ENCODE results near the gene PORCN.
A peak's percentile ranks its signal among the peaks of the same experiment; 100 is the strongest.

PORCN gene

DNA sequence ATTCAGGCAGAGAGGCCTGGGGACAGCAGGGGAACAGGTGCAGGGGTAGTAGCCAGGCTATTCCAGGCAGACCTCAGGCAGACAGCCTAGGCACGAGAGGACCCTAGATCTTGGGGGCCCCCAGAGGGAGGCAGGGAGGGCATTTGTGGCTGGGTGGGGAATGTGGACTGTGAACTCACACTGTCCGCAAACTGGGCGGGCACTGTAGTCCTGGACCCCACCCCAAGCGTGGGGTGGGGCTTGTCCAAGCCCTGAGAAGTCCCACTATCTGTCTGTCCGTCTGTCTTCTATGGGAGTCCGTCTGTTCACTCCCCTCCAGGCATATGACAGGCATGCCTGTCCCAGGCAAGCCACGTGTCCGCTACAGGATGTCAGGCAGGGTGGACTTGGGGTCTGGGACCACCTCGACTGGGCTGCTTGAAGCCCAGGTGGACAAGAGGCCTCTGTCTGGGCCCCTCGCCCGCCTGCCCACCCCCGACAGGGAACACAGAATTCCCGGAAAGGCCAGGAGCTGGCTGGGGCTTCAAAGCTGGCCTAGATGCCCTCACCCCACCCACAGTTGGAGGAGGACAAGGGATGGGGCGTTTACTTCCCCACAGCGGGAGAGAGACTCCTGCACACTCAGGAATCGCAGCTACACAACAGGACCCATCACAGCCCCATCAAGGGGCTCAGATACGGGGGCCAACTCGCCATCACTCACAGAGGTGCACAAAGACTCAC, 38.5 kb upstream of the PORCN start, which contains the start of gene SLC38A5:
Gene SLC38A5, minus strand, starts transcription at position 151 of the 723 bp plus-strand sequence. CDS start 2,336 bp downstream, outside the sequence.
- Histone ChIP-seq H3K79me2 (ENCODE audit: control insufficient read depth, insufficient read depth, low read length) (peaks cover 6% of the 10 kb centered on the region), H2BK15ac (replicated peaks; ENCODE audit: low read depth) (no peak within 1 kb of the TSS), H3K36me3 (ENCODE audit: control insufficient read depth, insufficient read depth, low read length) (no peaks in the 10 kb centered on the region), H3K4me2 (ENCODE audit: low read length) (peak within 1 kb of the TSS; percentile 48), H2BK120ac (ENCODE audit: low read depth, low read length) (no peak within 1 kb of the TSS), H3K23ac (ENCODE audit: low read length) (no peak within 1 kb of the TSS), H3K4me1 (ENCODE audit: control insufficient read depth, low read depth, low read length) (no peaks in the 10 kb centered on the region), H3K9ac (ENCODE audit: low read length) (peak within 1 kb of the TSS; percentile 70), H3K27ac (ENCODE audit: low read depth, low read length) (no peak within 1 kb of the TSS), H4K5ac (ENCODE audit: low read length) (no peak within 1 kb of the TSS), H2AK5ac (ENCODE audit: low read length) (no peak within 1 kb of the TSS), H3K4ac (ENCODE audit: low read depth, low read length) (no peak within 1 kb of the TSS), H4K8ac (ENCODE audit: low read depth, low read length) (no peak within 1 kb of the TSS), H3K79me1 (ENCODE audit: low read length) (no peaks in the 10 kb centered on the region), H3K27me3 (ENCODE audit: insufficient read depth, low read length, poor library complexity) (no peaks in the 10 kb centered on the region), H3K18ac (ENCODE audit: low read length) (peak within 1 kb of the TSS; percentile 10), H3K56ac (ENCODE audit: low read length) (peak within 1 kb of the TSS; percentile 83), H2BK5ac (ENCODE audit: low read length) (no peak within 1 kb of the TSS), H3K4me3 (ENCODE audit: low read length) (peak within 1 kb of the TSS; percentile 54)
- WGBS (ENCODE audit: extremely low coverage, insufficient coverage, low lambda C conversion rate): no CpG with 5 or more reads among the region's 18 CpGs
- DNase-seq: no peak

DNA sequence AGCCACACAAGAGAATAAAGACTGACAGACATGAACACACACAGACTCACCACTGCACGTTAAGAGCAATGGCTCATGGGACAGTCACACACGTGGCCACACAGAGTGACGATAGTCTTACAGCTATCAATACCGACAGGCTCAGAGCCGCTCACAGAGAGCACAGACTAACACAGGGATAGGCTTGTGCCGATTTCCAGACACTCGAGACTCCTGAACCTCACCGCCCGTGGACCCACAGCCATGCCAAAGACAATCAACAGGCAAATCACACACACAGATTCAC, 38.0 kb upstream of the PORCN start:
- Histone ChIP-seq H2BK120ac (ENCODE audit: low read depth, low read length) (no peak overlapping the region), H3K4me3 (ENCODE audit: low read length) (no peak overlapping the region), H3K79me2 (ENCODE audit: control insufficient read depth, insufficient read depth, low read length) (peaks cover 5% of the 10 kb centered on the region), H2AK5ac (ENCODE audit: low read length) (no peak overlapping the region), H3K27ac (ENCODE audit: low read depth, low read length) (no peak overlapping the region), H3K36me3 (ENCODE audit: control insufficient read depth, insufficient read depth, low read length) (no peaks in the 10 kb centered on the region), H3K9ac (ENCODE audit: low read length) (no peak overlapping the region), H3K4ac (ENCODE audit: low read depth, low read length) (no peak overlapping the region), H3K56ac (ENCODE audit: low read length) (no peak overlapping the region), H3K4me1 (ENCODE audit: control insufficient read depth, low read depth, low read length) (no peaks in the 10 kb centered on the region), H3K18ac (ENCODE audit: low read length) (no peak overlapping the region), H3K23ac (ENCODE audit: low read length) (no peak overlapping the region), H2BK15ac (replicated peaks; ENCODE audit: low read depth) (no peak overlapping the region), H3K4me2 (ENCODE audit: low read length) (no peak overlapping the region), H4K5ac (ENCODE audit: low read length) (no peak overlapping the region), H3K79me1 (ENCODE audit: low read length) (no peaks in the 10 kb centered on the region), H2BK5ac (ENCODE audit: low read length) (no peak overlapping the region), H3K27me3 (ENCODE audit: insufficient read depth, low read length, poor library complexity) (no peaks in the 10 kb centered on the region), H4K8ac (ENCODE audit: low read depth, low read length) (no peak overlapping the region)
- WGBS (ENCODE audit: extremely low coverage, insufficient coverage, low lambda C conversion rate): no CpG with 5 or more reads among the region's 9 CpGs
- no peak for DNase-seq

DNA sequence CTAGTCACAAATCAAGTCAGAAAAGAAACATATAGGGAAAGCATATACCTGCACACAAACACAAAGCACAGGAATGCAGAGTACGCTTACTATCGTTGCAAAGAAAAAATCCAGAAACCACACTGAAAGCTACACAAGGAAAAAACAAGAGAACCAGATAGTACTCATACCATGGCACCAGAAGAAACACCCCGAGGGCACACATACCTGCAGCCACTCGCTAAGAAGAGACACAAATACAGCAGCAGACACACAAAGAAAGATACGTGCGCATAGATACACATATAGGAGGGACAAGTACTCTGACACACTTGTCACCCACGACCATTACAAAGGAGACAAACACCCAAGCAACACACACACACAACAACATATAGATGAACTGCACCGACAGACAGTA, 37.3 kb upstream of the PORCN start:
- no peak overlapping the region for H3K4ac ChIP-seq (ENCODE audit: low read depth, low read length)
- H3K9ac ChIP-seq (ENCODE audit: low read length): no peak overlapping the region
- no peaks in the 10 kb centered on the region for H3K79me1 ChIP-seq (ENCODE audit: low read length)
- no peaks in the 10 kb centered on the region for H3K4me1 ChIP-seq (ENCODE audit: control insufficient read depth, low read depth, low read length)
- no peak overlapping the region for H3K4me2 ChIP-seq (ENCODE audit: low read length)
- no peak overlapping the region for H4K8ac ChIP-seq (ENCODE audit: low read depth, low read length)
- H3K27me3 ChIP-seq (ENCODE audit: insufficient read depth, low read length, poor library complexity): no peaks in the 10 kb centered on the region
- no peak overlapping the region for H2BK15ac ChIP-seq (replicated peaks; ENCODE audit: low read depth)
- H3K23ac ChIP-seq (ENCODE audit: low read length): no peak overlapping the region
- no peak overlapping the region for H4K5ac ChIP-seq (ENCODE audit: low read length)
- no peak overlapping the region for H3K56ac ChIP-seq (ENCODE audit: low read length)
- peak; percentile 5 for DNase-seq
- H3K79me2 ChIP-seq (ENCODE audit: control insufficient read depth, insufficient read depth, low read length): peaks cover 8% of the 10 kb centered on the region
- no peak overlapping the region for H3K27ac ChIP-seq (ENCODE audit: low read depth, low read length)
- no peak overlapping the region for H2BK120ac ChIP-seq (ENCODE audit: low read depth, low read length)
- no peak overlapping the region for H2AK5ac ChIP-seq (ENCODE audit: low read length)
- no CpG with 5 or more reads among the region's 8 CpGs for WGBS (ENCODE audit: extremely low coverage, insufficient coverage, low lambda C conversion rate)
- no peak overlapping the region for H3K18ac ChIP-seq (ENCODE audit: low read length)
- H3K36me3 ChIP-seq (ENCODE audit: control insufficient read depth, insufficient read depth, low read length): no peaks in the 10 kb centered on the region
- H3K4me3 ChIP-seq (ENCODE audit: low read length): no peak overlapping the region
- no peak overlapping the region for H2BK5ac ChIP-seq (ENCODE audit: low read length)

DNA sequence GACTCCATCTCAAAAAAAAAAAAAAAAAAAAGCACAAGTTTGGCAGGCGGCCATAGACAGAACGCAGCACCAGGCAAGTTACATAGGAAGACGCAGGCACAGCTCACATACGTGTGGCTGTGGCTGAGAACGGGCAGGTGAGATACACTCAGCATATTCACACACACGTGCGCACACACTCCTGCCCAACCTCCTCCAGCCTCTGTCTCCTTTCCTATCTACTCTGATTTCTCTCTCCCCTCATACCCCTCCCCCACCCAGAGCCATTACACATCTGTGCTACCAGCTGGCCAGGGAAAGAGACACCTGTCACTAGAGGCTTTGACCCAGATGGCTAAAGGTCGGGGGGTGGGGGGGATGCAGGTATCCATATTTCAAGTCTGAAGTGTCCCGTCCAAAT, 36.6 kb upstream of the PORCN start:
- Histone ChIP-seq H3K79me2 (ENCODE audit: control insufficient read depth, insufficient read depth, low read length) (peaks cover 12% of the 10 kb centered on the region), H3K27ac (ENCODE audit: low read depth, low read length) (no peak overlapping the region), H3K4ac (ENCODE audit: low read depth, low read length) (no peak overlapping the region), H3K9ac (ENCODE audit: low read length) (no peak overlapping the region), H3K4me1 (ENCODE audit: control insufficient read depth, low read depth, low read length) (no peaks in the 10 kb centered on the region), H2AK5ac (ENCODE audit: low read length) (no peak overlapping the region), H2BK5ac (ENCODE audit: low read length) (no peak overlapping the region), H4K8ac (ENCODE audit: low read depth, low read length) (no peak overlapping the region), H3K56ac (ENCODE audit: low read length) (no peak overlapping the region), H2BK120ac (ENCODE audit: low read depth, low read length) (no peak overlapping the region), H2BK15ac (replicated peaks; ENCODE audit: low read depth) (no peak overlapping the region), H3K4me3 (ENCODE audit: low read length) (no peak overlapping the region), H3K4me2 (ENCODE audit: low read length) (no peak overlapping the region), H3K36me3 (ENCODE audit: control insufficient read depth, insufficient read depth, low read length) (no peaks in the 10 kb centered on the region), H3K27me3 (ENCODE audit: insufficient read depth, low read length, poor library complexity) (no peaks in the 10 kb centered on the region), H3K18ac (ENCODE audit: low read length) (no peak overlapping the region), H4K5ac (ENCODE audit: low read length) (no peak overlapping the region), H3K79me1 (ENCODE audit: low read length) (peaks cover 4% of the 10 kb centered on the region), H3K23ac (ENCODE audit: low read length) (no peak overlapping the region)
- WGBS (ENCODE audit: extremely low coverage, insufficient coverage, low lambda C conversion rate): no CpG with 5 or more reads among the region's 9 CpGs
- DNase-seq: no peak

DNA sequence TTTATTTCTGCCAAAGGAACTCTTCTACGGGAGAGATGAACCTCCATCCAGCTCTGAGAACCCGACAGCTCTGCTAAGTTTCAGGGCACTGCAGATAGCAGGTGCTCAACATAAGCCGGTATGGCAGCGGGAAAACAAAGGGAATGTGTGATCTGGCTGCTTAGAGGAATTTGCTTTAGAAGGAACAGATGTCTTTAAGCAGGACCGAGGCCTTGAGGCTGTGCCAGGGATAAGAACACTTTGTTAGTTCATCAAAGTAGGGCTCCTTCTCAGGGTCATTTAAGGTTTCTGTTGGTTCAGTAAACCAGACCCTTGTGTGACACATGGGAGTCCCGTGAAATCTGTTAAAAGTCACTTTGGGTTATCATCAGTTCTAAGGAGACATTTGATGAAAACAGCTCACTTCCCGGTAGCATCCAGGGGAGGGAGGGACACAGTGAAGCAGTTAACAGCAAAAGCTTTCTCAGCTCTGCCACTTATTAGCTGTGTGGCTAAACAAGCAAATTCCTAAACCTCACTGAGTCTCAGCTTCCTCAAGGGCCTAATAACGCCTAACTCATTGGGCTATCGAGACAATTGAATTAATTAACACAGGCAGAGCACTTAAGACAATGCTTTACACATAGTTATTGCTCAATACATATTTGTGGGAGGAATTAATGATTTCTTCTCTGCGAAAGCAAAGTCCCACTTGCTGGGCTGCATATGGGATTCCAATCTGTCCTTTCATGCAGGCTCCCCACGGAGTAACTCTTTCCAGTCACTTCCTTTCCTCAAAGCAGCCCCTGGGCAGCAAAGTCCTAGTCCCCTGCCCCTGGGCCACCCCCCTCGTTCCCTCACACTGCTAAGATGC, 35.7 kb upstream of the PORCN start:
- Histone ChIP-seq H4K8ac (ENCODE audit: low read depth, low read length) (no peak overlapping the region), H3K27me3 (ENCODE audit: insufficient read depth, low read length, poor library complexity) (no peaks in the 10 kb centered on the region), H2AK5ac (ENCODE audit: low read length) (no peak overlapping the region), H3K4ac (ENCODE audit: low read depth, low read length) (no peak overlapping the region), H3K4me3 (ENCODE audit: low read length) (no peak overlapping the region), H3K79me2 (ENCODE audit: control insufficient read depth, insufficient read depth, low read length) (peaks cover 15% of the 10 kb centered on the region), H2BK120ac (ENCODE audit: low read depth, low read length) (no peak overlapping the region), H3K4me2 (ENCODE audit: low read length) (no peak overlapping the region), H2BK15ac (replicated peaks; ENCODE audit: low read depth) (no peak overlapping the region), H3K4me1 (ENCODE audit: control insufficient read depth, low read depth, low read length) (no peaks in the 10 kb centered on the region), H3K79me1 (ENCODE audit: low read length) (peaks cover 4% of the 10 kb centered on the region), H3K36me3 (ENCODE audit: control insufficient read depth, insufficient read depth, low read length) (no peaks in the 10 kb centered on the region), H2BK5ac (ENCODE audit: low read length) (no peak overlapping the region), H3K18ac (ENCODE audit: low read length) (no peak overlapping the region), H3K56ac (ENCODE audit: low read length) (peak overlapping the region; percentile 64), H3K9ac (ENCODE audit: low read length) (no peak overlapping the region), H4K5ac (ENCODE audit: low read length) (no peak overlapping the region), H3K23ac (ENCODE audit: low read length) (no peak overlapping the region), H3K27ac (ENCODE audit: low read depth, low read length) (peak overlapping the region; percentile 69)
- WGBS (ENCODE audit: extremely low coverage, insufficient coverage, low lambda C conversion rate): no CpG with 5 or more reads among the region's 12 CpGs
- DNase-seq: peak; percentile 29

Data from mesendoderm (in vitro differentiated cells).